Prostate gland (tissue), 2 donors: ENCODE results near the gene RECQL5. TPM values are rescaled to one million over a fixed set of nuclear protein-coding genes. Genes with fewer than 3 reads are reported as not detected.

Source experiments
- DNase-seq: peaks from one replicate; pipeline ENCODE4 v3.0.0-alpha.2; 2019; ENCODE audit warnings: low spot score
- H3K27ac ChIP-seq, 2 donors: fragments of 200-600 bp; sonication (generic); 2 replicates each; pipeline ENCODE4 v1.5.1; 2017 to 2019
- H3K27me3 ChIP-seq: fragments of 200-600 bp; sonication (generic); replicated peaks from 2 replicates; pipeline ENCODE4 v1.5.1; 2019; ENCODE audit not compliant: insufficient read depth
- H3K36me3 ChIP-seq, 2 donors: fragments of 200-600 bp; sonication (generic); 1 replicate in 1 of 2; 2 replicates in 1 of 2; pipeline versions ENCODE4 v1.5.1 to v1.8.1; 2017 to 2019
- H3K4me1 ChIP-seq: fragments of 200-600 bp; sonication (generic); replicated peaks from 2 replicates; pipeline ENCODE4 v1.5.1; 2019
- H3K4me3 ChIP-seq, 2 donors: fragments of 200-600 bp; sonication (generic); 2 replicates each; pipeline ENCODE4 v1.5.1; 2017 to 2019
- H3K9me3 ChIP-seq: fragments of 200-600 bp; sonication (generic); 2 replicates; pipeline ENCODE4 v1.5.1; 2017
- CTCF ChIP-seq, 4 experiments: fragments of 200-600 bp in 2 of 4; fragments of 450-650 bp in 2 of 4; sonication (generic) in 2 of 4; IDR thresholded peaks; 1 replicate in 3 of 4; 2 replicates in 1 of 4; pipeline ENCODE4 v1.5.1; 2016 to 2019; ENCODE audit warnings: antibody characterized with exemption in 4 of 4, mild to moderate bottlenecking in 2 of 4, moderate library complexity in 2 of 4
- POLR2A ChIP-seq: fragments of 450-650 bp; IDR thresholded peaks from one replicate; pipeline ENCODE4 v1.6.1; 2016; ENCODE audit warnings: antibody characterized with exemption, mild to moderate bottlenecking
- POLR2AphosphoS5 ChIP-seq: sonication (generic); formaldehyde crosslinking; IDR thresholded peaks from one replicate; pipeline ENCODE4 v1.6.1; 2017; ENCODE audit warnings: antibody characterized with exemption
- WGBS: methylation state at CpG from one replicate; pipeline ENCODE4 v1.1.5; 2018; 5-methylcytosine and 5-hydroxymethylcytosine counted together
- intact Hi-C: fragments of 100-400 bp; cut with DNase I; formaldehyde crosslinking; loops from one replicate; pipeline ENCODE4 v1.14.2; 2022
- total RNA-seq, 2 donors: library from RNA; depleted of rRNA; stranded (reverse); fragments of >200 nt; gene quantifications; one replicate each; pipeline ENCODE4 v1.1.0, GENCODE V29; 2016

The RECQL5 gene
- 100 to 1,000 TPM in 1 of 2 donors, 10 to 100 TPM in 1; 33.6 to 132 TPM for total RNA-seq

- under 1% methylated on average over 54 of the region's 55 CpGs for WGBS
- H3K4me3 ChIP-seq, result peak within 1 kb of the TSS; percentile 74 to 88
- no peaks in the 10 kb centered on the region for H3K9me3 ChIP-seq
- H3K4me1 ChIP-seq, result peaks cover 7% of the 10 kb centered on the region
- TF ChIP-seq POLR2AphosphoS5, result peak; percentile 100
- TF ChIP-seq POLR2A, result peak; percentile 65
- TF ChIP-seq CTCF (IDR thresholded peaks at IDR 0.05), result peak in 2 of 4 experiments; percentile 26 to 33
- peak; percentile 98 for DNase-seq
- H3K36me3 ChIP-seq, result peaks cover 0 to 4% of the 10 kb centered on the region in 2 donors
- no peaks in the 10 kb centered on the region for H3K27me3 ChIP-seq
- H3K27ac ChIP-seq, result peak within 1 kb of the TSS; percentile 69 to 80
- intact Hi-C loops, result no loop called here
Observed at GRCh38 chr17:75666959-75667790, at the start of gene RECQL5, which contains the start of gene SAP30BP. TSS of gene RECQL5 (minus strand) at chr17:75667154. CDS start at chr17:75666557, 597 bp downstream. TSS of gene SAP30BP (plus strand) at chr17:75667338. CDS start at chr17:75667373, 35 bp downstream.

- 73% methylated on average over 2 of the region's 2 CpGs for WGBS
- Histone ChIP-seq H3K9me3 (no peaks in the 10 kb centered on the region), H3K27ac (no peak overlapping the region), H3K27me3 (no peaks in the 10 kb centered on the region), H3K4me1 (no peaks in the 10 kb centered on the region), H3K36me3 (no peaks in the 10 kb centered on the region), H3K4me3 (no peak overlapping the region)
- no peak for DNase-seq
- intact Hi-C loops, result no loop called here
- TF ChIP-seq POLR2A (no peak), CTCF (IDR thresholded peaks at IDR 0.05) (no peak), POLR2AphosphoS5 (no peak)
Observed at GRCh38 chr17:75712446-75712845, 45.5 kb upstream of the RECQL5 start.

- H3K27ac ChIP-seq, result peak overlapping the region in 1 of 2 donors; percentile 19
- no peaks in the 10 kb centered on the region for H3K9me3 ChIP-seq
- intact Hi-C loops, result no loop called here
- 80% methylated on average over 12 of the region's 12 CpGs for WGBS
- peaks cover 6 to 21% of the 10 kb centered on the region in 2 donors for H3K36me3 ChIP-seq
- no peak for DNase-seq
- no peaks in the 10 kb centered on the region for H3K4me1 ChIP-seq
- TF ChIP-seq POLR2AphosphoS5 (no peak), POLR2A (no peak), CTCF (IDR thresholded peaks at IDR 0.05) (no peak)
- H3K27me3 ChIP-seq, result no peaks in the 10 kb centered on the region
- H3K4me3 ChIP-seq, result no peak overlapping the region
Observed at GRCh38 chr17:75707079-75707571, 40.2 kb upstream of the RECQL5 start.

GRCh38 chr17:75706042-75706728, 39.2 kb upstream of the RECQL5 start:
- H3K36me3 ChIP-seq, result peaks cover 6 to 21% of the 10 kb centered on the region in 2 donors
- intact Hi-C loops, result no loop called here

More at GRCh38 chr17:75706042-75706728, 39.2 kb upstream of the RECQL5 start:
- Histone ChIP-seq H3K9me3 (no peaks in the 10 kb centered on the region), H3K27ac (no peak overlapping the region), H3K4me3 (no peak overlapping the region), H3K27me3 (no peaks in the 10 kb centered on the region), H3K4me1 (no peaks in the 10 kb centered on the region)
- no peak for TF ChIP-seq POLR2AphosphoS5
- 81% methylated on average over 17 of the region's 20 CpGs for WGBS
- DNase-seq, result no peak
